GM12878 (cell line): ENCODE measurements around the gene RUVBL2. TPM values are rescaled to one million over a fixed set of nuclear protein-coding genes. Genes with fewer than 3 reads are reported as not detected.

Experiments
- ATF7 ChIP-seq: fragments of 450-650 bp; IDR thresholded peaks from 2 replicates; pipeline ENCODE4 v1.6.1; 2016; ENCODE audit warnings: low read depth, mild to moderate bottlenecking
- BCLAF1 ChIP-seq: fragments of 450-650 bp; IDR thresholded peaks from 2 replicates; pipeline ENCODE4 v1.6.1; 2017; ENCODE audit warnings: antibody characterized with exemption, mild to moderate bottlenecking, moderate library complexity
- BRCA1 ChIP-seq: IDR thresholded peaks from 2 replicates; pipeline ENCODE4 v1.6.1; 2011; ENCODE audit warnings: low read depth, low read length, improper control_type of control experiment
- CBX3 ChIP-seq: fragments of 200-600 bp; sonication (generic); IDR thresholded peaks from 2 replicates; pipeline ENCODE4 v1.6.1; 2016; ENCODE audit warnings: low read depth, borderline replicate concordance
- GABPA ChIP-seq: IDR thresholded peaks from 2 replicates; pipeline ENCODE4 v1.6.1; 2014; ENCODE audit warnings: antibody characterized with exemption, low read depth, mild to moderate bottlenecking, inconsistent platforms
- HDGF ChIP-seq: fragments of 450-650 bp; IDR thresholded peaks from 2 replicates; pipeline ENCODE4 v1.6.1; 2016; ENCODE audit warnings: antibody characterized with exemption
- KDM1A ChIP-seq: fragments of 200-600 bp; sonication (generic); IDR thresholded peaks from 2 replicates; pipeline ENCODE4 v1.6.1; 2016; ENCODE audit warnings: borderline replicate concordance
- MTA3 ChIP-seq: IDR thresholded peaks from 2 replicates; pipeline ENCODE4 v1.6.1; 2012; ENCODE audit warnings: low read length, inconsistent platforms, borderline replicate concordance
- MYB ChIP-seq: fragments of 150-350 bp; IDR thresholded peaks from 2 replicates; pipeline ENCODE4 v1.6.1; 2014; ENCODE audit warnings: mild to moderate bottlenecking, low read depth, low read length, borderline replicate concordance
- NKRF ChIP-seq: fragments of 450-650 bp; conservative IDR thresholded peaks from 2 replicates; pipeline ENCODE4 v1.6.1; 2017; ENCODE audit warnings: mild to moderate bottlenecking, moderate library complexity
- NR2F1 ChIP-seq: fragments of 450-650 bp; conservative IDR thresholded peaks from 2 replicates; pipeline ENCODE4 v1.6.1; 2017; ENCODE audit warnings: mild to moderate bottlenecking
- RAD51 ChIP-seq: fragments of 450-650 bp; IDR thresholded peaks from 2 replicates; pipeline ENCODE4 v1.6.1; 2016; ENCODE audit warnings: moderate library complexity, mild to moderate bottlenecking, inconsistent platforms
- RCOR1 ChIP-seq: conservative IDR thresholded peaks from 2 replicates; pipeline ENCODE4 v1.6.1; 2012; ENCODE audit warnings: low read depth, low read length, improper control_type of control experiment
- REST ChIP-seq: IDR thresholded peaks from 2 replicates; pipeline ENCODE4 v1.6.1; 2012; ENCODE audit warnings: mild to moderate bottlenecking, low read depth, low read length
- SMAD1 ChIP-seq: fragments of 450-650 bp; IDR thresholded peaks from 2 replicates; pipeline ENCODE4 v1.6.1; 2018; ENCODE audit warnings: mild to moderate bottlenecking, low read depth; ENCODE audit not compliant: partially characterized antibody
- SMARCA5 ChIP-seq: fragments of 450-650 bp; IDR thresholded peaks from 2 replicates; pipeline ENCODE4 v1.6.1; 2017; ENCODE audit warnings: mild to moderate bottlenecking
- STAT1 ChIP-seq: fragments of 450-650 bp; conservative IDR thresholded peaks from 2 replicates; pipeline ENCODE4 v1.6.1; 2014; ENCODE audit warnings: antibody characterized with exemption, mild to moderate bottlenecking
- TCF7 ChIP-seq: IDR thresholded peaks from 2 replicates; pipeline ENCODE4 v1.6.1; 2014; ENCODE audit warnings: antibody characterized with exemption, borderline replicate concordance
- polyA plus RNA-seq, 11 experiments: library from polyadenylated mRNA; depleted of rRNA in 4 of 11; unstranded in 6 of 11; stranded (reverse) in 5 of 11; fragments of >200 nt; fragmentation: Nextera tagmentation in 4 of 11; fragmentation: Illumina TruSeq in 1 of 11; extraction: Ambion mirVana in 4 of 11; extraction: Trizol in 1 of 11; gene quantifications; 1 replicate in 1 of 11; 2 replicates in 10 of 11; pipeline versions ENCODE4 v1.2.1 to v1.2.3, GENCODE V29; 2011 to 2016; ENCODE audit warnings: inconsistent platforms in 2 of 11, missing spikeins in 2 of 11, low read depth in 1 of 11
- total RNA-seq, 4 experiments: library from RNA; depleted of rRNA in 3 of 4; stranded (reverse); fragments of >200 nt in 3 of 4; fragmentation: Illumina TruSeq in 1 of 4; extraction: Trizol in 1 of 4; gene quantifications; 2 replicates each; pipeline versions ENCODE4 v1.2.1 to v1.2.3, GENCODE V29; 2013 to 2021

The RUVBL2 gene
- total and polyA plus RNA-seq, 10 of the 15 experiments (the other 5 are each of a cell fraction or from before 2014, with no cell fraction given) = 33.8 to 224 (median 125) TPM

- TF ChIP-seq NR2F1 (0 out of 2 replicates have a peak, but pooled peaks have one; percentile 12), BRCA1 (no peak), CBX3 (no peak), HDGF (peak; percentile 87), RAD51 (no peak), ATF7 (peak; percentile 86), REST (no peak), STAT1 (peak; percentile 86; the same call in 1 of the 2 replicates), GABPA (peak; percentile 97), RCOR1 (no peak), TCF7 (no peak), BCLAF1 (no peak), NKRF (0 out of 2 replicates have a peak, but pooled peaks have one; percentile 31), MYB (peak; percentile 93), SMARCA5 (peak; percentile 85; the same call in 1 of the 2 replicates), SMAD1 (no peak), MTA3 (no peak), KDM1A (no peak)
Measured at GRCh38 chr19:48993175-48994034, at the start of gene RUVBL2, which contains the start of gene GYS1 (continued).
